Neuronal stem cell (in vitro differentiated cells): ENCODE data around the gene ZBTB45.

Source experiments
- DNase-seq: peaks from one replicate; pipeline ENCODE4 v3.0.0-alpha.2; 2013; ENCODE audit warnings: low spot score
- H2AFZ ChIP-seq: one replicate; pipeline ENCODE4 v1.6.1; 2013; ENCODE audit warnings: mild to moderate bottlenecking, low read length, inconsistent platforms
- H2AK5ac ChIP-seq: 2 replicates; pipeline ENCODE4 v1.6.1; 2013; ENCODE audit warnings: low read depth, mild to moderate bottlenecking, inconsistent platforms, low read length, moderate library complexity, mixed read lengths
- H2BK120ac ChIP-seq: 2 replicates; pipeline ENCODE4 v1.6.1; 2013; ENCODE audit warnings: low read depth, mild to moderate bottlenecking, inconsistent platforms, low read length, moderate library complexity, mixed read lengths
- H2BK12ac ChIP-seq: one replicate; pipeline ENCODE4 v1.6.1; 2013; ENCODE audit warnings: low read length, inconsistent platforms
- H2BK15ac ChIP-seq: 2 replicates; pipeline ENCODE4 v1.6.1; 2013; ENCODE audit warnings: mild to moderate bottlenecking, low read length, inconsistent platforms, mixed read lengths
- H2BK5ac ChIP-seq: one replicate; pipeline ENCODE4 v1.6.1; 2013; ENCODE audit warnings: inconsistent platforms, mild to moderate bottlenecking, low read length, moderate library complexity
- H3K14ac ChIP-seq: one replicate; pipeline ENCODE4 v1.6.1; 2013; ENCODE audit warnings: low read length, inconsistent platforms
- H3K18ac ChIP-seq: 2 replicates; pipeline ENCODE4 v1.6.1; 2013; ENCODE audit warnings: low read length, inconsistent platforms
- H3K23ac ChIP-seq: 2 replicates; pipeline ENCODE4 v1.6.1; 2013; ENCODE audit warnings: low read depth, mild to moderate bottlenecking, mixed read lengths, low read length, inconsistent platforms; ENCODE audit not compliant: poor library complexity
- H3K27ac ChIP-seq: replicated peaks from 3 replicates; pipeline ENCODE4 v1.5.1; 2013; ENCODE audit warnings: low read length, inconsistent platforms
- H3K27me3 ChIP-seq, 3 experiments: 2 replicates each; pipeline ENCODE4 v1.6.1; 2013; ENCODE audit warnings: low read length in 3 of 3, mild to moderate bottlenecking in 2 of 3, inconsistent platforms in 1 of 3, low read depth in 1 of 3, mixed read lengths in 1 of 3, moderate library complexity in 1 of 3; ENCODE audit not compliant: control insufficient read depth in 3 of 3, insufficient read depth in 3 of 3
- H3K36me3 ChIP-seq, 2 donors: replicated peaks in 1 of 2; 2 replicates each; pipeline ENCODE4 v1.6.1; 2013; ENCODE audit warnings: low read length in 2 of 2; ENCODE audit not compliant: control insufficient read depth in 2 of 2, insufficient read depth in 2 of 2
- H3K4ac ChIP-seq: 2 replicates; pipeline ENCODE4 v1.6.1; 2013; ENCODE audit warnings: inconsistent platforms, mild to moderate bottlenecking, low read length, moderate library complexity
- H3K4me1 ChIP-seq, 2 donors: 1 replicate in 1 of 2; 2 replicates in 1 of 2; pipeline ENCODE4 v1.6.1; 2013; ENCODE audit warnings: low read length in 2 of 2, low read depth in 1 of 2; ENCODE audit not compliant: control insufficient read depth in 2 of 2, insufficient read depth in 1 of 2
- H3K4me2 ChIP-seq: one replicate; pipeline ENCODE4 v1.6.1; 2013; ENCODE audit warnings: mild to moderate bottlenecking, low read length, inconsistent platforms; ENCODE audit not compliant: insufficient read depth, poor library complexity, severe bottlenecking
- H3K4me3 ChIP-seq, 2 donors: 2 replicates each; pipeline ENCODE4 v1.5.1; 2013; ENCODE audit warnings: low read length in 2 of 2, mild to moderate bottlenecking in 2 of 2, inconsistent platforms in 1 of 2, moderate library complexity in 1 of 2
- H3K79me1 ChIP-seq: one replicate; pipeline ENCODE4 v1.6.1; 2013; ENCODE audit warnings: low read depth, mild to moderate bottlenecking, inconsistent platforms, low read length, moderate library complexity
- H3K9ac ChIP-seq: one replicate; pipeline ENCODE4 v1.6.1; 2013; ENCODE audit warnings: mild to moderate bottlenecking, low read depth, low read length, inconsistent platforms; ENCODE audit not compliant: poor library complexity
- H3K9me3 ChIP-seq, 2 donors: replicated peaks in 1 of 2; 2 replicates each; pipeline versions ENCODE3 to v1.6.1; 2013; ENCODE audit warnings: low read length in 2 of 2, mild to moderate bottlenecking in 2 of 2, inconsistent platforms in 1 of 2, low read depth in 1 of 2, mixed read lengths in 1 of 2, moderate library complexity in 1 of 2; ENCODE audit not compliant: control insufficient read depth in 2 of 2, insufficient read depth in 1 of 2
- H4K8ac ChIP-seq: one replicate; pipeline ENCODE4 v1.6.1; 2013; ENCODE audit warnings: low read depth, mild to moderate bottlenecking, inconsistent platforms, low read length, moderate library complexity
- H4K91ac ChIP-seq: one replicate; pipeline ENCODE4 v1.6.1; 2013; ENCODE audit warnings: low read length, low read depth, mild to moderate bottlenecking, inconsistent platforms; ENCODE audit not compliant: poor library complexity
- WGBS, 2 donors: extraction: QIAGEN DNeasy Blood & Tissue Kit; methylation state at CpG; one replicate each; pipeline ENCODE4 v1.1.7; 2013; ENCODE audit warnings: missing lambda C conversion rate in 2 of 2, mixed read lengths in 1 of 2; ENCODE audit not compliant: insufficient read length in 2 of 2, insufficient replicate concordance in 1 of 2; ENCODE audit errors: extremely low coverage in 2 of 2; 5-methylcytosine and 5-hydroxymethylcytosine counted together

Gene ZBTB45

GRCh38 chr19:58551577-58552471 lies 32.2 kb upstream of the ZBTB45 start:
- no CpG with 5 or more reads among the region's 18 CpGs for WGBS, 2 donors
- no peak for DNase-seq

GRCh38 chr19:58551123-58551497 lies 31.5 kb upstream of the ZBTB45 start:
- H3K18ac ChIP-seq: no peak overlapping the region
- no peak overlapping the region for H3K4me3 ChIP-seq
- no peak overlapping the region for H3K23ac ChIP-seq
- no peak overlapping the region for H3K9ac ChIP-seq
- H3K4ac ChIP-seq: no peak overlapping the region
- no CpG with 5 or more reads among the region's 1 CpG for WGBS, 2 donors
- H3K79me1 ChIP-seq: peaks cover 22% of the 10 kb centered on the region
- no peak overlapping the region for H2BK15ac ChIP-seq
- H3K4me1 ChIP-seq: peaks cover 10 to 21% of the 10 kb centered on the region in 2 donors
- no peak overlapping the region for H2BK5ac ChIP-seq
- no peak overlapping the region for H3K27ac ChIP-seq
- H3K9me3 ChIP-seq: peaks cover 0 to 2% of the 10 kb centered on the region in 2 donors
- H2AFZ ChIP-seq: no peak overlapping the region
- no peak overlapping the region for H2BK120ac ChIP-seq
- no peak overlapping the region for H3K14ac ChIP-seq
- H3K27me3 ChIP-seq: no peaks in the 10 kb centered on the region
- H4K91ac ChIP-seq: no peak overlapping the region
- no peak overlapping the region for H3K4me2 ChIP-seq
- DNase-seq: no peak
- H2AK5ac ChIP-seq: no peak overlapping the region
- H4K8ac ChIP-seq: no peak overlapping the region
- H2BK12ac ChIP-seq: no peak overlapping the region
- H3K36me3 ChIP-seq: peaks cover 68 to 82% of the 10 kb centered on the region in 2 donors

More at GRCh38 chr19:58551577-58552471, 32.2 kb upstream of the ZBTB45 start:
- H3K4me1 ChIP-seq: peaks cover 3 to 15% of the 10 kb centered on the region in 2 donors
- no peak overlapping the region for H3K18ac ChIP-seq
- no peak overlapping the region for H3K23ac ChIP-seq
- peaks cover 0 to 2% of the 10 kb centered on the region in 2 donors for H3K9me3 ChIP-seq
- no peak overlapping the region for H3K27ac ChIP-seq
- no peak overlapping the region for H4K91ac ChIP-seq
- no peaks in the 10 kb centered on the region for H3K27me3 ChIP-seq
- no peak overlapping the region for H3K4me2 ChIP-seq
- H2BK5ac ChIP-seq: no peak overlapping the region
- peaks cover 24% of the 10 kb centered on the region for H3K79me1 ChIP-seq
- no peak overlapping the region for H2BK12ac ChIP-seq
- H3K36me3 ChIP-seq: peaks cover 68 to 82% of the 10 kb centered on the region in 2 donors
- no peak overlapping the region for H2AFZ ChIP-seq
- no peak overlapping the region for H3K4ac ChIP-seq
- no peak overlapping the region for H3K14ac ChIP-seq
- peak overlapping the region; percentile 52 for H4K8ac ChIP-seq
- no peak overlapping the region for H3K9ac ChIP-seq
- no peak overlapping the region for H2BK15ac ChIP-seq
- no peak overlapping the region for H3K4me3 ChIP-seq
- H2AK5ac ChIP-seq: no peak overlapping the region
- no peak overlapping the region for H2BK120ac ChIP-seq

GRCh38 chr19:58550362-58551122 lies 30.9 kb upstream of the ZBTB45 start:
- Histone ChIP-seq H3K4me2 (no peak overlapping the region), H3K4me1 (peaks cover 15 to 26% of the 10 kb centered on the region in 2 donors), H3K18ac (no peak overlapping the region), H3K27me3 (no peaks in the 10 kb centered on the region), H4K8ac (no peak overlapping the region), H3K9me3 (peaks cover 0 to 2% of the 10 kb centered on the region in 2 donors), H2BK120ac (no peak overlapping the region), H2BK5ac (no peak overlapping the region), H3K4me3 (no peak overlapping the region), H2BK15ac (no peak overlapping the region), H3K4ac (no peak overlapping the region), H2AK5ac (no peak overlapping the region), H3K14ac (no peak overlapping the region), H3K9ac (no peak overlapping the region), H2AFZ (no peak overlapping the region), H3K23ac (no peak overlapping the region), H3K27ac (no peak overlapping the region), H4K91ac (no peak overlapping the region), H3K36me3 (peaks cover 71 to 82% of the 10 kb centered on the region in 2 donors), H3K79me1 (peaks cover 24% of the 10 kb centered on the region), H2BK12ac (no peak overlapping the region)
- DNase-seq: no peak
- WGBS, 2 donors: no CpG with 5 or more reads among the region's 13 CpGs
